Left renal cortex interstitium (tissue), 4 donors: ENCODE results near the gene PCDH9. TPM values are rescaled to one million over a fixed set of nuclear protein-coding genes. Genes with fewer than 3 reads are reported as not detected.
"Not testable (repeated sequence)": the region's sequence is repeated elsewhere in the genome, so short reads cannot be mapped to it uniquely, and the experiment has no call there.

Experiments
- DNase-seq, 4 donors: peaks; one replicate each; pipeline ENCODE4 v3.0.0-alpha.2; 2013; ENCODE audit warnings: low read depth in 4 of 4, low spot score in 2 of 4, missing footprints in 1 of 4
- polyA plus RNA-seq, 4 donors: library from polyadenylated mRNA; unstranded; fragments of 120-200 nt; gene quantifications; one replicate each; pipeline ENCODE4 v1.2.1, GENCODE V29; 2013; ENCODE audit not compliant: insufficient read length in 4 of 4

The PCDH9 gene
- polyA plus RNA-seq, 4 donors, result 12.9 to 16.1 (median 13.7) TPM

DNA sequence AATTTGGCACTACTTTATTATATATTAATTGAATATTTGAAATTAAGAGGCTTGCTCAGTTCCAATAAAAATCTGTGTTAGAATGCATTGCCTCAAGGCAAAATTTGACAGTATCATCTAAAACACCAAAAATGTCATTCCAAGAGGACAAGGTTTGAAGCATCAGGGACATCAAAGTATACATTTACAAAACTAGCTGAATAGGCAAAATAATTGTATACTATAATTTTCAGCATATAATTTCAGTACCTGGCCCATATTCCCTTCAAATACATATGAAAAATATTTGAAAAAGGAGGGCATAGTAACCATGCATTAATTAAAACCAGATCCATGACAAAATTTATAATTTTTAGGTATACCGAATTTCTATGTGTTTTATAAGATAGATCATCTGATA lies 963.8 kb downstream of the PCDH9 start:
- no peak for DNase-seq

DNA sequence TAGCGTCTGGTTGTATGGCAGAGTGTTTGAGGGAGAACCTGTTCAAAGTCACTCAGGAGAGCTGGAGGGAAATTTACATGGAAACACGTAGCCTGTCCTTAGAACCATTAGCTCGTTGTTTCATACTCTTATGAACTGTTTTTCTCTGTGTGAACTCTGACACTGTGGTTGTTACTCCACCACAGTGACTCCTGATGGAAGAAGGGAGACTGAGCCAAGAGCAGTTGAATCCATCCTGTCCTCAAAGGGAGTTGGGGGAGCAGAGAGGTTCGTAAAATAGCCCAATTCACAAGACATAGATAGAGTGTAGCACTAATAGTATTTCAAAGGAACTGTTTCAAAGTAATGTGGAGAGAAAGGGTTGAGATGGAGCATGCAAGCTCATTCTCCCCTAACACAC lies 964.8 kb downstream of the PCDH9 start:
- peak in 1 of 4 donors; percentile 67 for DNase-seq

DNA sequence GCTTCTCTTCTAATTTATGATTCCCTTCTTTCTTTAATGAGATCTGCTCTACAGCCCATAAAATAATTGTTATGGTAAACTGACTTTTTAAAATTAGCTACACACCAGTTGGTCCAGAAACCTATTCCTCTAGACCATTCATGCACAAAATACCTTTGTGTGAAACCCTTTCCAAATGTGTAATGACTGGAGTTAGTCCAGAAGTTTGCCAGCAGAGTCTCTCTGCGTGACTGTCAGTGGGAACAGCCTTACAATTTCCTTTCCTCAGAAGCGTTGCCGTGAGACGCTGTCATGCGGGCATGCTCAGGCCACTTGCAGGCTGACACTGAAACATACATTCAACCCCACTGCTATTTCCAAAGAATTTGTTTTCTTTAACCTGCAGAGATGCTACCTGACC lies 965.2 kb downstream of the PCDH9 start:
- DNase-seq, result peak; percentile 24 to 60 (median 51)

DNA sequence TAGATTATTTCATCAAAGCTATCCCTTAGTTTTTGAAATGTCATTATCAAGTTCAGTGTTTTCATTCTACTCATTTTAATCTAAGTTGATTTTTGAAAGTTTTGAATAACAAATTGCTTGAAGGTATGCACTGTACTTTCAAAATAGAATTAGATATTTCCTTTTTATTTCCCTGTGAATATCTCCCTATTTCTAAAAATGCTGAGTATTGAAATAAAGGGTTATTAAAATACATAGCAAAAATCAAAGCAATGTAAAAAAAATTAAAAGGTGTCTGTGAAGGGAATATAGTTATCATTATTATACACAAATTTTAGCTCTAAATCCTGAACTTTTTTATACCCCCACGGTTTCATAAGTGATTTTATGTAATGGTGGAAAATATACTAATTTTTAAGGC lies 967.8 kb downstream of the PCDH9 start:
- DNase-seq, result no peak

DNA sequence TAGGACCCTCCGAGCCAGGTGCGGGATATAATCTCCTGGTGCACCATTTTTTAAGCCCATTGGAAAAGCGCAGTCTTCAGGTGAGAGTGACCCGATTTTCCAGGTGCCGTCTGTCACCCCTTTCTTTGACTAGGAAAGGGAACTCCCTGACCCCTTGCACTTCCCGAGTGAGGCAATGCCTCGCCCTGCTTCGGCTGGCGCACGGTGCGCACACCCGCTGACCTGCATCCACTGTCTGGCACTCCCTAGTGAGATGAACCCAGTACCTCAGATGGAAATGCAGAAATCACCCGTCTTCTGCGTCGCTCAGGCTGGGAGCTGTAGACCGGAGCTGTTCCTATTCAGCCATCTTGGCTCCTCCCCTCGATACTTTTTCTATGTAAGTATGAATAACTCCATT lies 970.7 kb downstream of the PCDH9 start:
- not testable (repeated sequence) for DNase-seq
